HG03196 (cell line): ENCODE data around the gene NPFF.

Experiments used
- ATAC-seq: cut with Tn5 transposase; IDR thresholded peaks from one replicate; pipeline ENCODE4 v1.9.1; 2021; ENCODE audit not compliant: unreplicated experiment

Gene NPFF

GRCh38 chr12:53514628-53515290 is 7.5 kb upstream of the NPFF start:
- ATAC-seq: no peak

GRCh38 chr12:53513712-53514410 is 6.6 kb upstream of the NPFF start:
- ATAC-seq: no peak

DNA sequence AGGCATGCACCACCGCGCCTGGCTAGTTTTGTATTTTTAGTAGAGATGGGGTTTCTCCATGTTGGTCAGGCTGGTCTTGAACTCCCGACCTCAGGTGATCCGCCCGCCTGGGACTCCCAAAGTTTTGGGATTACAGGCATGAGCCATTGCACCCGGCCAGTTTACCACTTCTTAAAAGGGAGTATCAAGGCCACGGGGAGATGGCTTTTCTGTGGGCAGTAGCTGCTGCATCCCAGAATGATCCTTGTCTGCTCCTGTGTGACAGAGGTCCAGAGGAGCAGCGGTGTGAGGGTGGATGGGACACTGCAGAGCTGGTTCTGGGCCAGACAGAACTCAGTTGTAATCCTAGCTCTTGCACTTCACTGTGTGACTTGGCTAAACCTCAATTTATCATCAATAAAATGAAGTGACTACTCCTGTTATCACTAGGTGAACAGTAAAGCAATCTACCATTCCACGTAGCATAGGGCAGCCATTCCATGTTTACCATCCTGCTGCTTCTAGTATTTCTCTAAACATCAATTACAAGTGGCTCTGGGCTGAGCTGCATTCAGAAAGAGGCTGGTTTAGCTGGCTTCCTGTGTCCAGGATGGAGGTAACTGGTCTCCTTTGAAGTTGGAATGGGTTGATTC is 3.0 kb upstream of the NPFF start:
- no peak for ATAC-seq

- ATAC-seq: peak; percentile 65
Measured at GRCh38 chr12:53508534-53509170, 1.4 kb upstream of the NPFF start.

DNA sequence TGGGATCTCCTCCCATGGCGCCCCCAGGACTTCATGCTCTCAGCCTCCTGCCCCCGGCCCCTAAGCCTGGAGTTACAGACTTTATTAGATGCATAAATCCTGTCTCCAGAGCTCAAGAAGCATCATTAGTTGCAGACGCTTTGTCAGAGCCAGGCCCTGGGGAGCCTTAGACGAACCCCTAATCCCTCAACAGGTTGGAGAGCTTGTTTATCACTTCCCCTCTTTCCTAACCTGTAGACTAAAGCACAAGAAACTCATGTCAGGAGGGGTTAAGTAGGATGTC is 260 bp upstream of the NPFF start:
- no peak for ATAC-seq

GRCh38 chr12:53506450-53506785 is 866 bp downstream of the NPFF start:
- ATAC-seq: no peak

GRCh38 chr12:53505555-53506449 is 1.5 kb downstream of the NPFF start:
- ATAC-seq: no peak

GRCh38 chr12:53505086-53505485 is 2.2 kb downstream of the NPFF start:
- no peak for ATAC-seq

DNA sequence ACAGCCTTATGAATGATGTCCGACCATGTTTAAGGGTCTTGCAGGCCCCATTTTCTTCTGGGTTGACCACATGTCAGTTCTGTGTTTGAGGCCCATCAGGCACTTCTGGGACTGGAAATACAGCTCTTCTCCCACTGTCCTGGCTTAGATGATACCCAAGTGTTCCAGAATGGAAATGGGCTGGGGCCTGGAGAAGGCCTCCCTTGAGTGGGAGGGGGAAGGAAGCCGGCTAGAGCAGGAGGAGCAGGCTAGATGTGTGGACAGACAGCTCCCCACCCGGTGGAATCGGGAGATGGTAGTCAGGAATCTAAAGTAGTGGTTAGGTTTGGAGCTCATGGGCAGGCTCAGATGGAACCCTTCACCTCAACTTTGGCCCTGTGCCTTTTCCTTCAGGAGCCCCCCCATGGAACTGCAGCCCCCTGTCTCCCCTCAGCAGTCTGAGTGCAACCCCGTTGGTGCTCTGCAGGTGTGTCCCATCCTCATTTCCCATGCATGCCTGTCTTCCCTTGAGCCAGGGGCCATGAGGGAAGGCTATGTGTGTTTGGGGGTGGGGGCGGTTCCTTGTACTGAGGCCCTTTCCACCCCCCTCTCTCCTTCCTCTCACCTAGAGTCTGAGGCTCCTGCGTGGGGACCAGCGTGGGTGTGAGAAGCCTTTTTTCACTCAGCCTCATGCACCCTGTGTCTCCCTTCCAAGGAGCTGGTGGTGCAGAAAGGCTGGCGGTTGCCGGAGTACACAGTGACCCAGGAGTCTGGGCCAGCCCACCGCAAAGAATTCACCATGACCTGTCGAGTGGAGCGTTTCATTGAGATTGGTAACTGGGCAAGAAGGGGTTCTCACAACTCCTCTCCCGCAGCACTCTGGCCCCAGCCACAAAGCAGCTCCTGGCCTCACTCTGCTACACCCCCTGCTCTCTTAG is 3.0 kb downstream of the NPFF start:
- no peak for ATAC-seq

GRCh38 chr12:53502983-53503728 is 4.1 kb downstream of the NPFF start:
- ATAC-seq: no peak

DNA sequence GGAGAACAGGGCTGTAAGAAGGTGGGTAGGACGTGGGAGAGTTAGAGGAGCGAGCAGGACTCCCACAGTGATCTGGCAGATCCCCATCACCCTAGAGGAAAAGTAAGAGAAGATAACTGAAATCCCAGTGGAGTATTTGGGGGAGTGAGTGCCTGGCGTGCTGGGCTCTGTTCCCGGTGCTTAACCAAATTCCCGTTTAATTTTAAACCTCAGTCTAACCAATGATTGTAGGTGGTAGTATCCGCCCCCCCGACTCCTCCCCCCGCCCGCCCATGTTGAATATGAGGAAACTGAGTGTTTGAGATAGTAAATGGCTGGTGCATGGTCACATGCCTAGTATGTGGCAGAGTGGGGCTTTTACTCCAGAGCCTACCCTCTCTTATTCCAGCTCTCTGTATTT is 5.0 kb downstream of the NPFF start:
- ATAC-seq: no peak

DNA sequence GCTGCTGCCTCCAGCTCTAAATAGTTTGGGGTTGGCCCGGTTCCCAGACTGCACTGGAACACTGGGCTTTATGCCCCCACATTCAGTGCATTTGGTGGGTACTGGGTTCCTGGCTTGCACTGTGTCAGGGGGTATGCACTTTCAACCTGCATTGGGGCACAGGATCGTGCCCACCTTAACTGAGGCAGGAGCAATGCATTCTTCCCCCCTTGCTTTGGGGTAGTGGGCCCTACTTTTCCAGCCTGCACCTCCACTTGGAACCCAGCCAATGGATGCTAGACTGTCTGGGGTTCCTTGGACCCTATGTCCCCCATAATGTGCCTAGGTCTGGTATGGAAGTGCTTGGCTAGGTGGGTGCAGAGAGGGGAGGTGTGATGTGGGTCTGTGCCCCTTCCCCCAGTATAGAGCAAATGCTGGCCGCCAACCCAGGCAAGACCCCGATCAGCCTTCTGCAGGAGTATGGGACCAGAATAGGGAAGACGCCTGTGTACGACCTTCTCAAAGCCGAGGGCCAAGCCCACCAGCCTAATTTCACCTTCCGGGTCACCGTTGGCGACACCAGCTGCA is 5.6 kb downstream of the NPFF start:
- no peak for ATAC-seq

- peak; percentile 63 for ATAC-seq
Measured at GRCh38 chr12:53500776-53501614, 6.3 kb downstream of the NPFF start, which contains the start of gene TARBP2. TSS of gene TARBP2 (plus strand) at chr12:53501283. CDS start at chr12:53501409, 126 bp downstream.

- ATAC-seq: no peak
Measured at GRCh38 chr12:53500142-53500775, 7.0 kb downstream of the NPFF start.

DNA sequence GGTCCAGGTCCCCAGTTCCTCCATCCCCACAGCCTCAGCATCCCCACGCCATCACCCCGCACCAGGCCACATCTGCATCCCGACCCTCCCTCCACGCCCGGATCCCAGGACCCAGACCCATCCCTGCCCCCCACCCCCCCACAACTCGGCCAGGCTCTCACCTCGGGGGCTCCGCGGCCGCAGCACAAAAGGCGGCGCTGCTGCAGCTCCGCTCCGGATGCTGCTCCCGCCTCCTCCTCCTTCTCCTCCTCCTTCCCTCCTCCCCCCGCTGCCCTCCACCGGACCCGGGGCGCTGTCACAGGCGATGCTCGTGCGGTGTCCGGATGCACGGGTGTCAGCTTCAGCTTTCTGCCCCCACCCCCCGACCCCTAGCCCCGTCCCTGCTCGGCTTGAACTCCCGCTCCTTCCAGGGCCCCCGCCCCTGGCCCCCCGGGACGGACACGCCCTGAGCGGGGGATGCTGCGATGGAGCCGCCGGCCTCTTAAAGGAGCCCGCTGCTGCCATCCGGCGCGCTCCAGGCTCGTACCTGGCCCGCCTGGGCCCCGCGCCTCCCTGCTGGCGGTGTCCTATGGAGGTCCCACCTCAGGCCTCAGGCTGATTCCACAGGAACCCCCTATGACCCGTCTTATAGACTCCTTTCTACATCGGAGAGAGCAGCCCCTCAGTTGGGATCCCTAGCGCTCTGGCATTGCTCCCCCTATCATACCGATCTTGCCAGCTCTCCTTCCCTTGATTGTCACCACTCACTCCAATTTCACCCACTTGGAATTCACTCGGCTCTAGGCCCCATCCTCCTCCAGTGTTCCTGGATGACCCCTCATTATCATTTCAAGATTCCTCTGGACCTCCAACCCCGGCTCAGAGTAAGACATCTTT is 7.8 kb downstream of the NPFF start, which contains the start of gene MAP3K12:
Gene MAP3K12, minus strand, starts transcription at position 193 of the 876 bp plus-strand sequence. CDS start 12,067 bp downstream, outside the sequence.
- no peak for ATAC-seq

DNA sequence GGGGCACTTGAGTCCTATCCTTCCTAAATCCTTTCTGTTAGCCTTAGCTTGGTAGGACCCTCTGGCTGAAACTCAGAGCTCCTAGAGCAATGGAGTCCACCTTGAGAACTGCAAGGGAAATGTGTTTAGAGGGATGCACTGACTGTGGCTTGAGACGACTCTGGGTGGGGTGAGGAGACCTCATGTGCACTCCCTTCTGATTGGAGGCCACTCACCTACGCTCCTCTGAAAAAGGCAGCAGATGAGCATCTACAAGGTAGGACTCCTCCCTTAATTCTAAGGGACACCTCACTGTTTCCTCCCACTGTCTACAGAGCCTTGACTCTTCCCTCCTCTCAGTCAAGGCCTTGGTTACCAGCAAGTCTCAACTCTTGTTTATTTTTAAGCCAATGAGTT is 9.1 kb downstream of the NPFF start:
- no peak for ATAC-seq

DNA sequence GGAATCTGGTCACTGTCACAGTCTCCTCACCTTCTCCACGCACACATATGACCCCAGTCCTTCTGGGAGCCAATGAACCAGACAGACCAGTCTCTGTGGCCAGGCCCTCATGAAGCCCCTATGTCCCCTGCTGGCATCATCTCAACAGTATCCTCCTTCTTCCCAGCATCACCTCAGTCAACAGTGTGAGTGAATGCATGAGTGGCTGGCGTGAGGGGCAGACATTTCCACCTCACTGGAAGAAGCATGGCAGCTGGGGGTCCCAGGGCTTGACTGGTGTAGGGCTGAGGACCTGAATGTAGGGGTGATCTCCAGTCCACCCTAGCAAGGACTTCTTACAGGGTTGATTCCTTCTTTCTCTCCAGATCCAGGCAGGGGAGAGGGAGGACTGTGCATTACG is 9.8 kb downstream of the NPFF start:
- no peak for ATAC-seq
